Measurements from ENCODE around the gene CDCP1.
"Not testable (repeated sequence)": the region's sequence is repeated elsewhere in the genome, so short reads cannot be mapped to it uniquely, and the experiment has no call there.

CDCP1 gene

DNA sequence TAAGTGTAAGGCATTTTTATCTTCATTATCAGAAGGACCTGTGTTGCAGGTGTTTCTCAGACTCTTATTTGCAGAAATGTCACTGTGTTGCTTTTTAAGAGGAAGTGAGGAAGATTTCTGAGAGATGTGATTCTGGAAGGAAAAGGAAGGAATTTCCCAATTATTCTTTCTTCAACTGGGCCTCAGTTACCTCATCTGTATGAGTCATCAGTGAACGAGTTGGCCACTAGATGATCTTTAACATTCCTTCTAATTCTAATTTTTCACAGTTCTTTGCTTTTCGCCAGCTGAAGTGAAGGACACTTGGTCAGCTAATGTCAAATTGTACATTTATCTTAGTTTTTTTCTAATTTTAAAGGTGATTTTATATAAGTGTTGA lies 91.2 kb downstream of the CDCP1 start:
- DNase-seq (ENCODE audit: low read depth), result peak; percentile 57

DNA sequence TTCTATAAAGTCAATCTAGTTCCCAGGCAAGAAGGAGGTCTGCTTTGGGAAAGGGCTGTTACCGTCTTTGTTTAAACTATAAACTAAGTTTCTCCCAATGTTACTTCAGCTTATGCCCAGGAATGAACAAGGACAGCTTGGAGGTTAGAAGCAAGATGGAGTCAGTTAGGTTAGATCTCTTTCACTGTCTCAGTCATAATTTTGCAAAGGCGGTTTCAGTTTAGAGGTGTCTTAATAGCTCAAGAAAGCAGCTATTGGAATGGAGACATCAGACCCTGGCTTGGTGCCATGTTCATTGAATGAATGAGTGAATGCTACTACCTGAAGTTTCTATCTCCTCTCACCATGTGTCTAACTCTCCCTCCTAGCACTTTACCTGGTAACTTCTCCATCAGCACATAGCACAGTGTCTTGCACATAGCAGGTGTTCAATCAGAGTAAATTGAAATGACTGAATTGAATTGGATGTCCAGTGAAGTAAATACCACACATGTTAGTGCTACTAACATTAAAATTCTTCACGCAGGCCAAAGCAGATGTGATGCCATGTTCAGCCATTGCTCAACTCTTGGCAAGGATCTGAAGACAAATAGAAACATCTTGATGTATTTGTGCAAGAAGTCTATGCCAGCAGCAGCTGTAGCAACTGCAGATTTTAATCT lies 91.9 kb downstream of the CDCP1 start:
- no peak overlapping the region for H3K4me3 ChIP-seq (ENCODE audit: low read depth, low read length)
- DNase-seq (ENCODE audit: low read depth), result peak; percentile 23
- TF ChIP-seq, protein P1, sequence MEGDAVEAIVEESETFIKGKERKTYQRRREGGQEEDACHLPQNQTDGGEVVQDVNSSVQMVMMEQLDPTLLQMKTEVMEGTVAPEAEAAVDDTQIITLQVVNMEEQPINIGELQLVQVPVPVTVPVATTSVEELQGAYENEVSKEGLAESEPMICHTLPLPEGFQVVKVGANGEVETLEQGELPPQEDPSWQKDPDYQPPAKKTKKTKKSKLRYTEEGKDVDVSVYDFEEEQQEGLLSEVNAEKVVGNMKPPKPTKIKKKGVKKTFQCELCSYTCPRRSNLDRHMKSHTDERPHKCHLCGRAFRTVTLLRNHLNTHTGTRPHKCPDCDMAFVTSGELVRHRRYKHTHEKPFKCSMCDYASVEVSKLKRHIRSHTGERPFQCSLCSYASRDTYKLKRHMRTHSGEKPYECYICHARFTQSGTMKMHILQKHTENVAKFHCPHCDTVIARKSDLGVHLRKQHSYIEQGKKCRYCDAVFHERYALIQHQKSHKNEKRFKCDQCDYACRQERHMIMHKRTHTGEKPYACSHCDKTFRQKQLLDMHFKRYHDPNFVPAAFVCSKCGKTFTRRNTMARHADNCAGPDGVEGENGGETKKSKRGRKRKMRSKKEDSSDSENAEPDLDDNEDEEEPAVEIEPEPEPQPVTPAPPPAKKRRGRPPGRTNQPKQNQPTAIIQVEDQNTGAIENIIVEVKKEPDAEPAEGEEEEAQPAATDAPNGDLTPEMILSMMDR (IDR thresholded peaks at IDR 0.05; ENCODE audit: low read depth, low read length), result no peak
- no peak for TF ChIP-seq POLR2A (IDR thresholded peaks at IDR 0.05; ENCODE audit: extremely low read depth, insufficient read length)
- TF ChIP-seq, protein P2, sequence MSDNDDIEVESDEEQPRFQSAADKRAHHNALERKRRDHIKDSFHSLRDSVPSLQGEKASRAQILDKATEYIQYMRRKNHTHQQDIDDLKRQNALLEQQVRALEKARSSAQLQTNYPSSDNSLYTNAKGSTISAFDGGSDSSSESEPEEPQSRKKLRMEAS (IDR thresholded peaks at IDR 0.05; ENCODE audit: low read depth, low read length), result no peak
- no peak for TF ChIP-seq MYC (IDR thresholded peaks at IDR 0.05; ENCODE audit: low read depth, low read length)

More for the DNA sequence above, 91.2 kb downstream of the CDCP1 start:
- no peak for TF ChIP-seq MYC (IDR thresholded peaks at IDR 0.05; ENCODE audit: low read depth, low read length)
- TF ChIP-seq, protein P1 (IDR thresholded peaks at IDR 0.05; ENCODE audit: low read depth, low read length), result no peak
- TF ChIP-seq POLR2A (IDR thresholded peaks at IDR 0.05; ENCODE audit: extremely low read depth, insufficient read length), result no peak
- TF ChIP-seq, protein P2 (IDR thresholded peaks at IDR 0.05; ENCODE audit: low read depth, low read length), result no peak
- H3K4me3 ChIP-seq (ENCODE audit: low read depth, low read length), result no peak overlapping the region

DNA sequence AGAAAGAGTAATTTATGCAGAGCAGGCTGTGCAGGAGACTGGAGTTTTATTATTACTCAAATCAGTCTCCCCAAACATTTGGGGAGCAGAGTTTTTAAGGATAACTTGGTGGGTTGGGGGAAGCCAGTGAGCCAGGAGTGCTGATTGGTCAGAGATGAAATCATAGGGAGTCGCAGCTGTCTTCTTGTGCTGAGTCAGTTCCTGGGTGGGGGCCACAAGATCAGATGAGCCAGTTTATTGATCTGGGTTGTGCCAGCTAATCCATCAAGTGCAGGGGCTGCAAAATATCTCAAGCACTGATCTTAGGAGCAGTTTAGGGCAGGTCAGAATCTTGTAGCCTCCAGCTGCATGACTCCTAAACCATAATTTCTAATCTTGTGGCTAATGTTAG lies 92.4 kb downstream of the CDCP1 start:
- not testable (repeated sequence) for DNase-seq (ENCODE audit: low read depth); H3K4me3 ChIP-seq (ENCODE audit: low read depth, low read length)

DNA sequence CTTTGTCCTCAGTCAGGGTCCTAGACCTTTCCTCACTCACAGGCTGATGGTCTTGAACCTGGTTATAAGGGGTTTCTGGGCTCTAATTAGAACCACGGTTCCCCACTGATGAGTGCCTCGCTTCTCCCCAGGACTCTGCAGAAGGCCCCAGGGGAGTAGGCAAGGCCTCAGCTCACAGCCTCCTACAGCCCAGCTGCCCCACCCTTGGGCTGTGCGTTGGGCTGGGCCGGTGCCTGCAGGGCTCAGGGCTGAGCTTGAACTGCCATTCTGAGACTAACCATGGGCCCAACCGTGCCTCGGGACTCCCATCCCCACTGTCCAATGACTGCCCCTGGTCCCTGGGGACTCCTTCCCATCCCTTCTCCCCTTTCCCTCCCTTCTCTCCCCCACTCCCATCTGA lies 94.5 kb downstream of the CDCP1 start:
- DNase-seq (ENCODE audit: low read depth), result peak; percentile 29
- TF ChIP-seq, protein P2 (IDR thresholded peaks at IDR 0.05; ENCODE audit: low read depth, low read length), result no peak
- TF ChIP-seq, protein P1 (IDR thresholded peaks at IDR 0.05; ENCODE audit: low read depth, low read length), result no peak
- H3K4me3 ChIP-seq (ENCODE audit: low read depth, low read length), result no peak overlapping the region

DNA sequence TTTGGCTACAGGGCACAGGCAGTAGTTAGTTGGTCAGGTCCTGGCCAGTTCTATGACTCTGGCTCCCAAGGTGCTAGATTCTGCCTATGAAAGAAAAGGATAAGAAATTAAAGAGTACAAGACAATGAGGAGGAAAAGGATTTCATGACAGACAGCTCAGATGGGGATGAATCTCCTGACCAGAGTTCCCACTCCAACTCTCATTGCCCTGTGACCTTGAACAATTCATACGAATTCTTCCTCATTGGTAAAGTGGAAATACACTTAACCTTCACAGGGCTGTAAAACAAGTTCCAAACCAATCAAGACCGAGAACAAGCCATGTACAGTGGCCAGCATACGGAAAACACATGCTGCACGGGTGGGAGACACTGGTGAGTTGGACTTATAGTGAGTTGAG lies 96.4 kb downstream of the CDCP1 start:
- no peak overlapping the region for H3K4me3 ChIP-seq (ENCODE audit: low read depth, low read length)
- TF ChIP-seq, protein P1 (IDR thresholded peaks at IDR 0.05; ENCODE audit: low read depth, low read length), result no peak
- TF ChIP-seq POLR2A (IDR thresholded peaks at IDR 0.05; ENCODE audit: extremely low read depth, insufficient read length) (no peak), MYC (IDR thresholded peaks at IDR 0.05; ENCODE audit: low read depth, low read length) (no peak)
- TF ChIP-seq, protein P2 (IDR thresholded peaks at IDR 0.05; ENCODE audit: low read depth, low read length), result no peak
- DNase-seq (ENCODE audit: low read depth), result no peak

DNA sequence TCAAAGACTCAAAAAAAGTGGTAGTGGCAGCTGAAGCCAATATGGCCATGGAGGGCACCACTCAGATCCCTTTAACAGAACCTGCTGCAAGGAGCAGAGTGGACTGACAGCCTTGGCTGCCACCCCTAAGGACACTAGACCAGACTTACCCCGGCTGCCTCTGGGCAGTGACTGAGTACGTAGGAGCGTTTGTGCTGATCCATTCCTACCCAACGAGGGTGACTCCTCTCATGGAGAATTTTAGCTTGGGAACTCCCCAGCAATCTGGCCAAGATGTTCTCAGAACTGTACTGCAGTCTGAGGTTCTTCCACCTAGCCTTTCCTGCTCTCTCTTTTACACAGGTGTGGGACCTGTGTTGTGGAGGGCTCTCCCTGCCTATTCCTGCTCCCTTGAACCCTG lies 97.9 kb downstream of the CDCP1 start:
- TF ChIP-seq, protein P2 (IDR thresholded peaks at IDR 0.05; ENCODE audit: low read depth, low read length), result no peak
- TF ChIP-seq POLR2A (IDR thresholded peaks at IDR 0.05; ENCODE audit: extremely low read depth, insufficient read length) (no peak), MYC (IDR thresholded peaks at IDR 0.05; ENCODE audit: low read depth, low read length) (no peak)
- TF ChIP-seq, protein P1 (IDR thresholded peaks at IDR 0.05; ENCODE audit: low read depth, low read length), result no peak

More for the DNA sequence above, 97.9 kb downstream of the CDCP1 start:
- H3K4me3 ChIP-seq (ENCODE audit: low read depth, low read length), result no peak overlapping the region
- DNase-seq (ENCODE audit: low read depth), result no peak

All from NB4 (cell line).